Parathyroid adenoma (tissue), 2 donors: ENCODE measurements around the gene ZDHHC20.

Experiments
- H2AFZ ChIP-seq: fragments of 300-600 bp; sonication (generic); one replicate; pipeline ENCODE4 v1.7.0; 2017; ENCODE audit warnings: antibody characterized with exemption, mild to moderate bottlenecking
- H3K27ac ChIP-seq: fragments of 300-600 bp; sonication (generic); one replicate; pipeline ENCODE4 v1.7.0; 2017
- H3K27me3 ChIP-seq: fragments of 300-600 bp; sonication (generic); one replicate; pipeline ENCODE4 v1.7.0; 2017; ENCODE audit warnings: low read length; ENCODE audit not compliant: control insufficient read depth, insufficient read depth
- H3K36me3 ChIP-seq: fragments of 300-600 bp; sonication (generic); one replicate; pipeline ENCODE4 v1.7.0; 2017; ENCODE audit warnings: low read length; ENCODE audit not compliant: control insufficient read depth, insufficient read depth
- H3K4me1 ChIP-seq: fragments of 300-600 bp; sonication (generic); one replicate; pipeline ENCODE4 v1.7.0; 2017; ENCODE audit warnings: control low read depth
- H3K4me2 ChIP-seq: fragments of 300-600 bp; sonication (generic); one replicate; pipeline ENCODE4 v1.7.0; 2017; ENCODE audit warnings: low read length
- H3K4me3 ChIP-seq: fragments of 300-600 bp; sonication (generic); one replicate; pipeline ENCODE4 v1.7.0; 2017; ENCODE audit warnings: low read depth, low read length
- H3K79me2 ChIP-seq: fragments of 300-600 bp; sonication (generic); one replicate; pipeline ENCODE4 v1.7.0; 2017; ENCODE audit warnings: control low read depth
- H3K9ac ChIP-seq: fragments of 300-600 bp; sonication (generic); one replicate; pipeline ENCODE4 v1.7.0; 2017; ENCODE audit warnings: mild to moderate bottlenecking
- H3K9me3 ChIP-seq: fragments of 300-600 bp; sonication (generic); one replicate; pipeline ENCODE4 v1.7.0; 2017; ENCODE audit warnings: low read length; ENCODE audit not compliant: control insufficient read depth
- TF ChIP-seq, protein P1 (sequence below): fragments of 300-600 bp; sonication (generic); IDR thresholded peaks from one replicate; pipeline ENCODE4 v1.7.0; 2017; ENCODE audit warnings: antibody characterized with exemption, mild to moderate bottlenecking
- donor health status: primary hyperparathyroidism.

The ZDHHC20 gene

DNA sequence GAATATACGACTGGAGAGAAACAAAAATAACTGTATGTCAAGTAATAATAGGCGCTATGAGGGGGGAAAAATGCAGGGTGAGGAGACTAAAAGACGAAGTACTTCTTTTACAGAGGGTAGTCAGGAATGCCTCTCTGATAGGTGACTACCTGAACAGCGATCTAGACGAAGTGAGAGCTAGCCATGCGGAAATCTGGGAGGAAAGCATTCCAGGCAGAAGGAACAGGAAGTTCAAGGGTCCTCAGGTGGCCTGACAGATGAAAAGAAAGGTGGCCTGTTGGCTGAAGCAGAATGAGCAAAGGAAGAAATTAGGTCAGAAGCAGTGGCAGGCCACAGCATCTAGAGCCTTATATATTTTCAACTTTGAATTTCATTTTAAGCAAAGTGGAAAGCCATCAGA, 13.3 kb downstream of the ZDHHC20 start:
- H3K9ac ChIP-seq = no peak overlapping the region
- no peaks in the 10 kb centered on the region for H3K4me1 ChIP-seq
- H3K27ac ChIP-seq = no peak overlapping the region
- no peak overlapping the region for H2AFZ ChIP-seq
- no peaks in the 10 kb centered on the region for H3K27me3 ChIP-seq
- no peak overlapping the region for H3K4me3 ChIP-seq
- H3K36me3 ChIP-seq = no peaks in the 10 kb centered on the region
- no peaks in the 10 kb centered on the region for H3K9me3 ChIP-seq
- H3K79me2 ChIP-seq = peaks cover 4% of the 10 kb centered on the region
- no peak overlapping the region for H3K4me2 ChIP-seq
- TF ChIP-seq, protein P1, sequence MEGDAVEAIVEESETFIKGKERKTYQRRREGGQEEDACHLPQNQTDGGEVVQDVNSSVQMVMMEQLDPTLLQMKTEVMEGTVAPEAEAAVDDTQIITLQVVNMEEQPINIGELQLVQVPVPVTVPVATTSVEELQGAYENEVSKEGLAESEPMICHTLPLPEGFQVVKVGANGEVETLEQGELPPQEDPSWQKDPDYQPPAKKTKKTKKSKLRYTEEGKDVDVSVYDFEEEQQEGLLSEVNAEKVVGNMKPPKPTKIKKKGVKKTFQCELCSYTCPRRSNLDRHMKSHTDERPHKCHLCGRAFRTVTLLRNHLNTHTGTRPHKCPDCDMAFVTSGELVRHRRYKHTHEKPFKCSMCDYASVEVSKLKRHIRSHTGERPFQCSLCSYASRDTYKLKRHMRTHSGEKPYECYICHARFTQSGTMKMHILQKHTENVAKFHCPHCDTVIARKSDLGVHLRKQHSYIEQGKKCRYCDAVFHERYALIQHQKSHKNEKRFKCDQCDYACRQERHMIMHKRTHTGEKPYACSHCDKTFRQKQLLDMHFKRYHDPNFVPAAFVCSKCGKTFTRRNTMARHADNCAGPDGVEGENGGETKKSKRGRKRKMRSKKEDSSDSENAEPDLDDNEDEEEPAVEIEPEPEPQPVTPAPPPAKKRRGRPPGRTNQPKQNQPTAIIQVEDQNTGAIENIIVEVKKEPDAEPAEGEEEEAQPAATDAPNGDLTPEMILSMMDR = no peak

DNA sequence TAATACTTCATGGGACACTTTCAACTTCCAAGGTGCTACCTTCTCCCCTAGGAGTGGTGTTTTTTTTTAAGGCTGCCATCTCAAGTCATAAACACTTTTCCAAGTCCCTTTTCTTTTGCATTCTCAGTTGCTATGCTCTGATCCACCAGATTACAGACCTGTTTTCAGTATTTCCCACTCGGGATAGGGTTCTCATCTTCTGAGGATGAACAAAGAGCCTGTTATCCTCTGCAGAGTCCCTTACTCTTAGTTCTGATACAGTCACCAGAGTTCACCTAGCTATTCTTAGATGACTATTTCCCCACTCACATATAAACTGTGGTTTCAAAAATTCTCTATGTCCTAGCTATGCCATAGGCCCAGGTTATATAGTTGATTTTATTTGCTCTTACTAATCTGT, 15.9 kb downstream of the ZDHHC20 start:
- H3K27me3 ChIP-seq = no peaks in the 10 kb centered on the region
- H3K79me2 ChIP-seq = peaks cover 2% of the 10 kb centered on the region
- H3K27ac ChIP-seq = no peak overlapping the region
- H3K4me1 ChIP-seq = no peaks in the 10 kb centered on the region
- H3K9me3 ChIP-seq = no peaks in the 10 kb centered on the region
- TF ChIP-seq, protein P1 = no peak
- H2AFZ ChIP-seq = no peak overlapping the region
- H3K4me3 ChIP-seq = no peak overlapping the region
- no peaks in the 10 kb centered on the region for H3K36me3 ChIP-seq
- H3K9ac ChIP-seq = no peak overlapping the region
- no peak overlapping the region for H3K4me2 ChIP-seq

DNA sequence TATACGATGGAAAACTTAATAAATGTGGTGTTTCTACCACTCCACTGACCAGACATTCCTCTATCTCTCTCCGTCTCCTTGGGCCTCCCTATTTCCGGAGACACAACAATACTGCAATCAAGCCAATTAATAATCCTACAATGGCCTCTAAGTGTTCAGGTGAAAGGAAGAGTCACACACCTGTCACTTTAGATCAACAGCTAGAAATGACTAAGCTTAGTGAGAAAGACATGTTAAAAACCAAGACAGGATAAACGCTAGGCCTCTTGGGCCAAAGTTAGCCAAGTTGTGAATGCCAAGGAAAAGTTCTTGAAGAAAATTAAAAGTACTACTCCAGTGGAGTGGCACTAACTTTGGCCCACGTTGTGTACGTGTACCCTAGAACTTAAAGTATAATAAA, 22.5 kb downstream of the ZDHHC20 start:
- no peak overlapping the region for H3K4me2 ChIP-seq
- peaks cover 15% of the 10 kb centered on the region for H3K79me2 ChIP-seq
- no peak overlapping the region for H2AFZ ChIP-seq
- H3K9ac ChIP-seq = no peak overlapping the region
- no peaks in the 10 kb centered on the region for H3K36me3 ChIP-seq
- TF ChIP-seq, protein P1 = no peak
- peak overlapping the region; percentile 29 for H3K27ac ChIP-seq
- H3K4me1 ChIP-seq = peaks cover 2% of the 10 kb centered on the region
- no peak overlapping the region for H3K4me3 ChIP-seq
- H3K9me3 ChIP-seq = no peaks in the 10 kb centered on the region
- no peaks in the 10 kb centered on the region for H3K27me3 ChIP-seq

DNA sequence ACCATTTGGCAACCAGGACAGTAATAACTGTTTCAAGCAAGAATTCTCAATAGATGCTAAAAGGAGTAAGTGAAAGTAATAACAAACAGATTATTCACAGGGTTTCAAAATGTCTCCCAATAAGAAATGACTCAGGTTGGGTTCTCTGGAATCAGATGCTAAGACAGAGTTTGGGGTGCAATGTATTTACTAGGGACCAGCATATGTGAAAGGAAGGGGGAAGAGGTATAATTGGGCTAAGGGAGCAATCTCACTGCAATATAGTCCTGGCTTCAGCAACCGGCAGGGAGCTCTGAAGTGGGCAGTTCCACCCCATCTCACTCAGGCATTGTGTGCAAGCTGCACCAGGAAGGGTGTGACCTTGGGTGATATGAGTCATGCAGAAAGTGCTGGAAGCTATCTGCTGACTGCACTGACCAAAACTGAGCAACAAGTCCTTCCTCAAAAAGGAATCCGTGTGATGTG, 23.4 kb downstream of the ZDHHC20 start:
- no peak overlapping the region for H2AFZ ChIP-seq
- no peaks in the 10 kb centered on the region for H3K9me3 ChIP-seq
- TF ChIP-seq, protein P1 = no peak
- H3K9ac ChIP-seq = no peak overlapping the region
- no peak overlapping the region for H3K4me2 ChIP-seq
- peaks cover 2% of the 10 kb centered on the region for H3K4me1 ChIP-seq
- H3K27me3 ChIP-seq = no peaks in the 10 kb centered on the region
- no peak overlapping the region for H3K4me3 ChIP-seq
- peaks cover 15% of the 10 kb centered on the region for H3K79me2 ChIP-seq
- H3K36me3 ChIP-seq = no peaks in the 10 kb centered on the region
- peak overlapping the region; percentile 29 for H3K27ac ChIP-seq

- H3K36me3 ChIP-seq = no peaks in the 10 kb centered on the region
- TF ChIP-seq, protein P1 = no peak
- H3K79me2 ChIP-seq = peaks cover 15% of the 10 kb centered on the region
- no peaks in the 10 kb centered on the region for H3K27me3 ChIP-seq
- peak overlapping the region; percentile 29 for H3K27ac ChIP-seq
- no peaks in the 10 kb centered on the region for H3K9me3 ChIP-seq
- H3K4me2 ChIP-seq = no peak overlapping the region
- no peak overlapping the region for H2AFZ ChIP-seq
- peaks cover 2% of the 10 kb centered on the region for H3K4me1 ChIP-seq
- H3K9ac ChIP-seq = no peak overlapping the region
- H3K4me3 ChIP-seq = no peak overlapping the region
Observed at GRCh38 chr13:21435231-21435630, 23.9 kb downstream of the ZDHHC20 start.
